HG02840 (cell line): Measurements from ENCODE around the gene C10orf95.
"Not testable (repeated sequence)": the region's sequence is repeated elsewhere in the genome, so short reads cannot be mapped to it uniquely, and the experiment has no call there.

Experiments used
- ATAC-seq: cut with Tn5 transposase; IDR thresholded peaks from one replicate; pipeline ENCODE4 v1.9.1; 2021; ENCODE audit warnings: mild to moderate bottlenecking, moderate library complexity, moderate number of reproducible peaks; ENCODE audit not compliant: unreplicated experiment, low FRiP score

Gene C10orf95

GRCh38 chr10:102467318-102467717 lies 16.0 kb upstream of the C10orf95 start:
- ATAC-seq = no peak

GRCh38 chr10:102465466-102465865 lies 14.1 kb upstream of the C10orf95 start:
- no peak for ATAC-seq

- no peak for ATAC-seq
Observed at GRCh38 chr10:102463983-102464382, 12.6 kb upstream of the C10orf95 start.

- ATAC-seq = no peak
Observed at GRCh38 chr10:102462512-102463054, 11.2 kb upstream of the C10orf95 start.

- peak; percentile 74 for ATAC-seq
Observed at GRCh38 chr10:102461187-102462054, 10.1 kb upstream of the C10orf95 start.

GRCh38 chr10:102460836-102461186 lies 9.5 kb upstream of the C10orf95 start:
- peak; percentile 30 for ATAC-seq

GRCh38 chr10:102458656-102459055 lies 7.3 kb upstream of the C10orf95 start:
- no peak for ATAC-seq

- no peak for ATAC-seq
Observed at GRCh38 chr10:102457591-102458150, 6.3 kb upstream of the C10orf95 start.

- no peak for ATAC-seq
Observed at GRCh38 chr10:102455893-102456471, 4.6 kb upstream of the C10orf95 start.

- not testable (repeated sequence) for ATAC-seq
Observed at GRCh38 chr10:102454662-102455487, 3.5 kb upstream of the C10orf95 start.

GRCh38 chr10:102453502-102453901 lies 2.2 kb upstream of the C10orf95 start:
- no peak for ATAC-seq

- ATAC-seq = no peak
Observed at GRCh38 chr10:102452672-102453340, 1.5 kb upstream of the C10orf95 start.

GRCh38 chr10:102450374-102451104 lies 804 bp downstream of the C10orf95 start:
- ATAC-seq = peak; percentile 67

- peak; percentile 9 for ATAC-seq
Observed at GRCh38 chr10:102450124-102450373, 1.3 kb downstream of the C10orf95 start.

- peak; percentile 45 for ATAC-seq
Observed at GRCh38 chr10:102449321-102450123, 1.8 kb downstream of the C10orf95 start.

- ATAC-seq = no peak
Observed at GRCh38 chr10:102444851-102445250, 6.5 kb downstream of the C10orf95 start.

- no peak for ATAC-seq
Observed at GRCh38 chr10:102438374-102438773, 13.0 kb downstream of the C10orf95 start.

- ATAC-seq = no peak
Observed at GRCh38 chr10:102437515-102437914, 13.8 kb downstream of the C10orf95 start.

- no peak for ATAC-seq
Observed at GRCh38 chr10:102436312-102436711, 15.0 kb downstream of the C10orf95 start.
